Hepatocyte (in vitro differentiated cells): Measurements from ENCODE around the gene KAT14.

Experiments
- CTCF ChIP-seq: fragments of 200-600 bp; sonication (generic); IDR thresholded peaks from 2 replicates; pipeline ENCODE4 v1.5.1; 2016; ENCODE audit warnings: antibody characterized with exemption, mild to moderate bottlenecking; ENCODE audit not compliant: poor library complexity
- EZH2 ChIP-seq: fragments of 200-600 bp; sonication (generic); IDR thresholded peaks from 2 replicates; pipeline ENCODE4 v1.6.1; 2016; ENCODE audit warnings: antibody characterized with exemption, mild to moderate bottlenecking, borderline replicate concordance

DNA sequence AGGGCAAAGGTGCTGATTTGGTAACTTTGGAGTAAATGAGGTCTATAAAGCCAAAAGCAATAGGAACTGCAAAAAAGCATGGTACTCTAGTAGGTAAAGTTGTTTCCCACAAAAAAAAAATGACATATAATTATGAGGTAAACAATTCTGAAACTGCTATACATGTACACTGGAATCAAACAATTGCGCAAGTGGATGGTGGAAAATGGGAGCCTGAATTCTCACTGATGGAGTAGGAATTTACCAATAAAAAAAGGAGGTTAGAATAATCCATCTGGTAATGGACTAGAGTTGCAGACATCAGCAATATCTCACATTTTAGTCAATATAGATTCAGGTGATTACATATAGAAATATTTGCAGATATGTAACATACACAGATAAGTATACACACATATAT lies 5.0 kb upstream of the KAT14 start:
- no peak for TF ChIP-seq CTCF
- no peak for TF ChIP-seq EZH2
